Measurements from ENCODE around the gene IDS.
"Not testable (repeated sequence)": the region's sequence is repeated elsewhere in the genome, so short reads cannot be mapped to it uniquely, and the experiment has no call there.

DNA sequence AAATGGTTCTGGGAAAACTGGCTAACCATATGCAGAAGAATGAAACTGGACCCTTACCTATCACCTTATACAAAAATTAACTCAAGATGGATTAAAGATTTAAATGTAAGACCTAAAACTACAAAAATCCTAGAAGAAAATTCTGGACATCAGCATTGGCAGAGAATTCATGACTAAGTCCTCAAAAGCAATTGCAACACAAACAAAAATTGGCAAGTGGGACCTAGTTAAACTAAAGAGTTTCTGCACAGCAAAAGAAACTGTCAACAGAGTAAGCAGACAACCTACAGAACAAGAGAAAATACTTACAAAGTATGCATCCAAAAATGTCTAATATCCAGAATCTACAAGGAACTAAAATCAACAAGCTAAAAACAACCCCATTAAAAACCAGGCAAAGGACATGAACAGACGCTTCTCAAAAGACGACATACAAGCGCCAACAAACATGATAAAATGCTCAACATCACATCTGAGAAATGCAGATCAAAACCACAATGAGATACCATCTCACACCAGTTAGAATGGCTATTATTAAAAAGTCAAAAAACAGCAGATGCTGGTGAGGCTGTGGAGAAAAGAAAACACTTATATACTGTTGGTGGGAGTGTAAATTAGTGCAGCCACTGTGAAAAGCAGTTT, 15.7 kb upstream of the IDS start:
- TF ChIP-seq, protein P1, sequence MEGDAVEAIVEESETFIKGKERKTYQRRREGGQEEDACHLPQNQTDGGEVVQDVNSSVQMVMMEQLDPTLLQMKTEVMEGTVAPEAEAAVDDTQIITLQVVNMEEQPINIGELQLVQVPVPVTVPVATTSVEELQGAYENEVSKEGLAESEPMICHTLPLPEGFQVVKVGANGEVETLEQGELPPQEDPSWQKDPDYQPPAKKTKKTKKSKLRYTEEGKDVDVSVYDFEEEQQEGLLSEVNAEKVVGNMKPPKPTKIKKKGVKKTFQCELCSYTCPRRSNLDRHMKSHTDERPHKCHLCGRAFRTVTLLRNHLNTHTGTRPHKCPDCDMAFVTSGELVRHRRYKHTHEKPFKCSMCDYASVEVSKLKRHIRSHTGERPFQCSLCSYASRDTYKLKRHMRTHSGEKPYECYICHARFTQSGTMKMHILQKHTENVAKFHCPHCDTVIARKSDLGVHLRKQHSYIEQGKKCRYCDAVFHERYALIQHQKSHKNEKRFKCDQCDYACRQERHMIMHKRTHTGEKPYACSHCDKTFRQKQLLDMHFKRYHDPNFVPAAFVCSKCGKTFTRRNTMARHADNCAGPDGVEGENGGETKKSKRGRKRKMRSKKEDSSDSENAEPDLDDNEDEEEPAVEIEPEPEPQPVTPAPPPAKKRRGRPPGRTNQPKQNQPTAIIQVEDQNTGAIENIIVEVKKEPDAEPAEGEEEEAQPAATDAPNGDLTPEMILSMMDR (IDR thresholded peaks at IDR 0.05) = not testable (repeated sequence)
- not testable (repeated sequence) for TF ChIP-seq POLR2A (IDR thresholded peaks at IDR 0.05)
